DND-41 (cell line): ENCODE data around the gene EPB41L3.

Experiments
- CTCF ChIP-seq: IDR thresholded peaks from 2 replicates; pipeline ENCODE4 v1.5.1; 2012; ENCODE audit warnings: borderline replicate concordance, low read length, moderate library complexity, mild to moderate bottlenecking; ENCODE audit not compliant: poor library complexity, severe bottlenecking; ENCODE audit errors: extremely low read depth
- EZH2 ChIP-seq: IDR thresholded peaks from 3 replicates; pipeline ENCODE4 v1.6.1; 2012; ENCODE audit warnings: borderline replicate concordance, low read depth, mild to moderate bottlenecking, moderate library complexity, low read length, inconsistent platforms; ENCODE audit not compliant: severe bottlenecking

- TF ChIP-seq CTCF (no peak), EZH2 (no peak)
These were observed 66.6 kb downstream of the EPB41L3 start for GRCh38 chr18:5476961-5477800.
